Measurements from ENCODE around the gene DESI1. TPM values are rescaled to one million over a fixed set of nuclear protein-coding genes. Genes with fewer than 3 reads are reported as not detected.

DESI1 gene
- total RNA-seq, 2 donors from 2014 or later: 62.3 to 65.8 TPM

GRCh38 chr22:41625577-41625976, 4.7 kb upstream of the DESI1 start:
- DNase-seq (ENCODE audit: low spot score): no peak
- no peaks in the 10 kb centered on the region for H3K27me3 ChIP-seq
- no peaks in the 10 kb centered on the region for H3K9me3 ChIP-seq
- peaks cover 81% of the 10 kb centered on the region for H3K36me3 ChIP-seq
- peaks cover 0 to 22% of the 10 kb centered on the region in 2 donors for H3K4me1 ChIP-seq
- no peak overlapping the region for H3K4me3 ChIP-seq
- no peak for TF ChIP-seq CTCF (IDR thresholded peaks at IDR 0.05)
- H3K27ac ChIP-seq: no peak overlapping the region

GRCh38 chr22:41621911-41622179, 1.0 kb upstream of the DESI1 start:
- TF ChIP-seq CTCF (IDR thresholded peaks at IDR 0.05): no peak
- H3K4me1 ChIP-seq: peaks cover 0 to 40% of the 10 kb centered on the region in 2 donors
- peak overlapping the region; percentile 98 to 99 for H3K27ac ChIP-seq
- H3K36me3 ChIP-seq: peaks cover 45% of the 10 kb centered on the region
- no peak for DNase-seq (ENCODE audit: low spot score)
- peak overlapping the region; percentile 92 to 98 for H3K4me3 ChIP-seq
- H3K27me3 ChIP-seq: no peaks in the 10 kb centered on the region
- H3K9me3 ChIP-seq: no peaks in the 10 kb centered on the region

- Histone ChIP-seq H3K36me3 (peaks cover 40% of the 10 kb centered on the region), H3K4me3 (peak within 1 kb of the TSS; percentile 93 to 98), H3K4me1 (peaks cover 0 to 40% of the 10 kb centered on the region in 2 donors), H3K9me3 (no peaks in the 10 kb centered on the region), H3K27ac (peak within 1 kb of the TSS; percentile 98 to 99), H3K27me3 (no peaks in the 10 kb centered on the region)
- DNase-seq (ENCODE audit: low spot score): peak; percentile 100
- TF ChIP-seq CTCF (IDR thresholded peaks at IDR 0.05): no peak
These were observed 462 bp upstream of the DESI1 start, which contains the start of gene XRCC6 for GRCh38 chr22:41621099-41621910. Gene XRCC6 (plus strand): TSS chr22:41621295. CDS start chr22:41622005, 710 bp downstream.

- Histone ChIP-seq H3K27me3 (no peaks in the 10 kb centered on the region), H3K27ac (peak overlapping the region; percentile 98 to 99), H3K9me3 (no peaks in the 10 kb centered on the region), H3K4me1 (peaks cover 0 to 40% of the 10 kb centered on the region in 2 donors), H3K4me3 (peak overlapping the region; percentile 93 to 98), H3K36me3 (peaks cover 27% of the 10 kb centered on the region)
- no peak for TF ChIP-seq CTCF (IDR thresholded peaks at IDR 0.05)
- peak; percentile 63 for DNase-seq (ENCODE audit: low spot score)
These were observed 759 bp downstream of the DESI1 start for GRCh38 chr22:41619979-41620588.

- Histone ChIP-seq H3K27me3 (no peaks in the 10 kb centered on the region), H3K27ac (no peak overlapping the region), H3K9me3 (no peaks in the 10 kb centered on the region), H3K36me3 (no peaks in the 10 kb centered on the region), H3K4me3 (no peak overlapping the region), H3K4me1 (peaks cover 0 to 8% of the 10 kb centered on the region in 2 donors)
- no peak for DNase-seq (ENCODE audit: low spot score)
- no peak for TF ChIP-seq CTCF (IDR thresholded peaks at IDR 0.05)
These were observed 7.4 kb downstream of the DESI1 start for GRCh38 chr22:41613456-41613855.

Measured in right atrium auricular region (tissue), 2 donors.